Measurements from ENCODE around the gene CDH11.

Gene CDH11

GRCh38 chr16:65126845-65127624 lies 5.2 kb upstream of the CDH11 start:
- Histone ChIP-seq H3K9me3 (ENCODE audit: insufficient read depth, low read depth, low read length) (no peaks in the 10 kb centered on the region), H3K4me2 (ENCODE audit: low read depth, low read length, poor library complexity, severe bottlenecking) (no peak overlapping the region), H3K36me3 (ENCODE audit: insufficient read depth, low read length) (no peaks in the 10 kb centered on the region), H3K79me2 (ENCODE audit: insufficient read depth, low read length) (no peaks in the 10 kb centered on the region), H3K9me2 (replicated peaks; ENCODE audit: low read depth, low read length) (no peaks in the 10 kb centered on the region), H3F3A (ENCODE audit: low read depth) (no peaks in the 10 kb centered on the region), H3K4me1 (ENCODE audit: insufficient read depth, low read length, poor library complexity, severe bottlenecking) (no peaks in the 10 kb centered on the region), H2AFZ (ENCODE audit: low read length) (no peak overlapping the region), H3K4me3 (ENCODE audit: low read length, poor library complexity, severe bottlenecking) (no peak overlapping the region), H4K20me1 (ENCODE audit: insufficient read depth, low read length, poor library complexity, severe bottlenecking) (no peaks in the 10 kb centered on the region), H3K27me3 (ENCODE audit: insufficient read depth, low read length, poor library complexity, severe bottlenecking) (no peaks in the 10 kb centered on the region), H3K9ac (ENCODE audit: low read depth, low read length, poor library complexity, severe bottlenecking) (no peak overlapping the region)
- peak; percentile 13; the same call in 1 of the 2 replicates for TF ChIP-seq CTCF (conservative IDR thresholded peaks at IDR 0.05; ENCODE audit: low read length)
- TF ChIP-seq EZH2phosphoT487 (IDR thresholded peaks at IDR 0.05; ENCODE audit: borderline replicate concordance): no peak

- H2AFZ ChIP-seq (ENCODE audit: low read length): no peak overlapping the region
- no peak overlapping the region for H3K4me2 ChIP-seq (ENCODE audit: low read depth, low read length, poor library complexity, severe bottlenecking)
Measured at GRCh38 chr16:65125871-65126270, 4.0 kb upstream of the CDH11 start.

GRCh38 chr16:65125322-65125721 lies 3.5 kb upstream of the CDH11 start:
- H3K36me3 ChIP-seq (ENCODE audit: insufficient read depth, low read length): no peaks in the 10 kb centered on the region
- H3K9ac ChIP-seq (ENCODE audit: low read depth, low read length, poor library complexity, severe bottlenecking): no peak overlapping the region
- no peaks in the 10 kb centered on the region for H3K4me1 ChIP-seq (ENCODE audit: insufficient read depth, low read length, poor library complexity, severe bottlenecking)
- H3K79me2 ChIP-seq (ENCODE audit: insufficient read depth, low read length): no peaks in the 10 kb centered on the region
- H3K27me3 ChIP-seq (ENCODE audit: insufficient read depth, low read length, poor library complexity, severe bottlenecking): no peaks in the 10 kb centered on the region
- no peak overlapping the region for H3K4me3 ChIP-seq (ENCODE audit: low read length, poor library complexity, severe bottlenecking)
- no peak overlapping the region for H2AFZ ChIP-seq (ENCODE audit: low read length)
- TF ChIP-seq EZH2phosphoT487 (IDR thresholded peaks at IDR 0.05; ENCODE audit: borderline replicate concordance): no peak
- no peak for TF ChIP-seq CTCF (conservative IDR thresholded peaks at IDR 0.05; ENCODE audit: low read length)
- no peaks in the 10 kb centered on the region for H3F3A ChIP-seq (ENCODE audit: low read depth)
- H4K20me1 ChIP-seq (ENCODE audit: insufficient read depth, low read length, poor library complexity, severe bottlenecking): no peaks in the 10 kb centered on the region
- no peak overlapping the region for H3K4me2 ChIP-seq (ENCODE audit: low read depth, low read length, poor library complexity, severe bottlenecking)
- H3K9me3 ChIP-seq (ENCODE audit: insufficient read depth, low read depth, low read length): no peaks in the 10 kb centered on the region
- no peaks in the 10 kb centered on the region for H3K9me2 ChIP-seq (replicated peaks; ENCODE audit: low read depth, low read length)

More at GRCh38 chr16:65125871-65126270, 4.0 kb upstream of the CDH11 start:
- H3K36me3 ChIP-seq (ENCODE audit: insufficient read depth, low read length): no peaks in the 10 kb centered on the region
- H3K9me3 ChIP-seq (ENCODE audit: insufficient read depth, low read depth, low read length): no peaks in the 10 kb centered on the region
- no peak for TF ChIP-seq CTCF (conservative IDR thresholded peaks at IDR 0.05; ENCODE audit: low read length)
- no peak for TF ChIP-seq EZH2phosphoT487 (IDR thresholded peaks at IDR 0.05; ENCODE audit: borderline replicate concordance)
- H3F3A ChIP-seq (ENCODE audit: low read depth): no peaks in the 10 kb centered on the region
- no peak overlapping the region for H3K4me3 ChIP-seq (ENCODE audit: low read length, poor library complexity, severe bottlenecking)
- H3K4me1 ChIP-seq (ENCODE audit: insufficient read depth, low read length, poor library complexity, severe bottlenecking): no peaks in the 10 kb centered on the region
- no peaks in the 10 kb centered on the region for H4K20me1 ChIP-seq (ENCODE audit: insufficient read depth, low read length, poor library complexity, severe bottlenecking)
- no peaks in the 10 kb centered on the region for H3K79me2 ChIP-seq (ENCODE audit: insufficient read depth, low read length)
- H3K9ac ChIP-seq (ENCODE audit: low read depth, low read length, poor library complexity, severe bottlenecking): no peak overlapping the region
- H3K27me3 ChIP-seq (ENCODE audit: insufficient read depth, low read length, poor library complexity, severe bottlenecking): no peaks in the 10 kb centered on the region
- no peaks in the 10 kb centered on the region for H3K9me2 ChIP-seq (replicated peaks; ENCODE audit: low read depth, low read length)

Measured in Loucy (cell line).